Measurements from ENCODE around the gene TLDC2.

- TF ChIP-seq POLR2A (IDR thresholded peaks at IDR 0.05; ENCODE audit: low read length) (no peak), GATA1 (IDR thresholded peaks at IDR 0.05; ENCODE audit: low read depth, low read length) (no peak)
Observed at GRCh38 chr20:36883977-36884535, 8.1 kb downstream of the TLDC2 start.

Data from erythroblast (primary cell).